ENCODE measurements around the gene ALKBH3.

DNA sequence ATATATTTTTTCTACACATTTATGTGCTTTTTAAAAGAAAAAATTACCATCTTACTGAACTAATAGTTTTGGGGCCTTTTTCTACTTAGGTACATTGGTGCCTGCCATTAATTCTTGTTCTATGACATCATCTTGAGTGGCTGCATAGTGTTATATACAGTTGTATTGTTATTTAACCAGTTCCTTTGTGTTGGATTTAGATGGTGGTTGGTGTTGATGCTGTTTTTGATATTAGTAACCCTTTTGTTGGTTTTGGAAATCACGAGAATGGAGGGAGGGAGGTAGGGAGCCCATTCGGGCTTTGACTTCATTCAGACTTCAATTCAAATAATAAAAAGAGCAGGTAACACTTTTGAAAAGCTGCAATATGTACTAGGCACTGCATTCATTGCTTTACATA is 46.4 kb downstream of the ALKBH3 start:
- no peak for TF ChIP-seq POLR2AphosphoS5 (IDR thresholded peaks at IDR 0.05; ENCODE audit: borderline replicate concordance, low read depth, low read length)
- TF ChIP-seq EZH2 (IDR thresholded peaks at IDR 0.05): no peak
- TF ChIP-seq FOXP2 (optimal IDR thresholded peaks at IDR 0.05; ENCODE audit: control extremely low read depth, extremely low read length, insufficient read depth): no peak

Data from SK-N-MC (cell line).